Measurements from ENCODE around the gene PRLR. TPM values are rescaled to one million over a fixed set of nuclear protein-coding genes. Genes with fewer than 3 reads are reported as not detected.

PRLR gene
- total and polyA plus RNA-seq, 2 experiments from 2014 or later, result 21.8 to 99.8 TPM

- Histone ChIP-seq H3K4me3 (no peak overlapping the region), H3K4me1 (ENCODE audit: insufficient read depth) (peaks cover 22% of the 10 kb centered on the region), H3K36me3 (replicated peaks; ENCODE audit: insufficient read depth, low read depth) (no peaks in the 10 kb centered on the region), H3K27ac (peak overlapping the region; percentile 39), H4K20me1 (ENCODE audit: insufficient read depth, poor library complexity, severe bottlenecking) (no peaks in the 10 kb centered on the region), H3K4me2 (peak overlapping the region; percentile 51), H3K79me2 (peaks cover 23% of the 10 kb centered on the region), H2AFZ (no peak overlapping the region), H3K27me3 (no peaks in the 10 kb centered on the region), H3K9me3 (ENCODE audit: low read depth) (no peaks in the 10 kb centered on the region), H3K9me2 (replicated peaks; ENCODE audit: insufficient read depth) (no peaks in the 10 kb centered on the region)
- no peak for DNase-seq (ENCODE audit: low spot score)
- WGBS (ENCODE audit: low lambda C conversion rate, missing lambda C conversion rate), result 57% methylated on average over 9 of the region's 9 CpGs
- TF ChIP-seq, protein P1, sequence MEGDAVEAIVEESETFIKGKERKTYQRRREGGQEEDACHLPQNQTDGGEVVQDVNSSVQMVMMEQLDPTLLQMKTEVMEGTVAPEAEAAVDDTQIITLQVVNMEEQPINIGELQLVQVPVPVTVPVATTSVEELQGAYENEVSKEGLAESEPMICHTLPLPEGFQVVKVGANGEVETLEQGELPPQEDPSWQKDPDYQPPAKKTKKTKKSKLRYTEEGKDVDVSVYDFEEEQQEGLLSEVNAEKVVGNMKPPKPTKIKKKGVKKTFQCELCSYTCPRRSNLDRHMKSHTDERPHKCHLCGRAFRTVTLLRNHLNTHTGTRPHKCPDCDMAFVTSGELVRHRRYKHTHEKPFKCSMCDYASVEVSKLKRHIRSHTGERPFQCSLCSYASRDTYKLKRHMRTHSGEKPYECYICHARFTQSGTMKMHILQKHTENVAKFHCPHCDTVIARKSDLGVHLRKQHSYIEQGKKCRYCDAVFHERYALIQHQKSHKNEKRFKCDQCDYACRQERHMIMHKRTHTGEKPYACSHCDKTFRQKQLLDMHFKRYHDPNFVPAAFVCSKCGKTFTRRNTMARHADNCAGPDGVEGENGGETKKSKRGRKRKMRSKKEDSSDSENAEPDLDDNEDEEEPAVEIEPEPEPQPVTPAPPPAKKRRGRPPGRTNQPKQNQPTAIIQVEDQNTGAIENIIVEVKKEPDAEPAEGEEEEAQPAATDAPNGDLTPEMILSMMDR (IDR thresholded peaks at IDR 0.05; ENCODE audit: poor library complexity), result no peak
- TF ChIP-seq EZH2 (IDR thresholded peaks at IDR 0.05; ENCODE audit: borderline replicate concordance), result no peak
- no peak for TF ChIP-seq EZH2phosphoT487 (IDR thresholded peaks at IDR 0.05; ENCODE audit: low read depth, severe bottlenecking, unreplicated experiment)
These were observed 95.0 kb downstream of the PRLR start for GRCh38 chr5:35135239-35135700.

GRCh38 chr5:35134278-35135030 lies 95.8 kb downstream of the PRLR start:
- DNase-seq (ENCODE audit: low spot score), result no peak
- 79% methylated on average over 9 of the region's 9 CpGs for WGBS (ENCODE audit: low lambda C conversion rate, missing lambda C conversion rate)
- Histone ChIP-seq H3K27ac (peak overlapping the region; percentile 39), H3K4me1 (ENCODE audit: insufficient read depth) (peaks cover 25% of the 10 kb centered on the region), H3K27me3 (no peaks in the 10 kb centered on the region), H3K4me2 (peak overlapping the region; percentile 51), H3K4me3 (no peak overlapping the region), H2AFZ (no peak overlapping the region), H3K79me2 (peaks cover 22% of the 10 kb centered on the region), H4K20me1 (ENCODE audit: insufficient read depth, poor library complexity, severe bottlenecking) (no peaks in the 10 kb centered on the region), H3K9me2 (replicated peaks; ENCODE audit: insufficient read depth) (no peaks in the 10 kb centered on the region), H3K9me3 (ENCODE audit: low read depth) (no peaks in the 10 kb centered on the region), H3K36me3 (replicated peaks; ENCODE audit: insufficient read depth, low read depth) (no peaks in the 10 kb centered on the region)
- TF ChIP-seq, protein P1 (IDR thresholded peaks at IDR 0.05; ENCODE audit: poor library complexity), result no peak
- TF ChIP-seq EZH2phosphoT487 (IDR thresholded peaks at IDR 0.05; ENCODE audit: low read depth, severe bottlenecking, unreplicated experiment) (no peak), EZH2 (IDR thresholded peaks at IDR 0.05; ENCODE audit: borderline replicate concordance) (no peak)

DNA sequence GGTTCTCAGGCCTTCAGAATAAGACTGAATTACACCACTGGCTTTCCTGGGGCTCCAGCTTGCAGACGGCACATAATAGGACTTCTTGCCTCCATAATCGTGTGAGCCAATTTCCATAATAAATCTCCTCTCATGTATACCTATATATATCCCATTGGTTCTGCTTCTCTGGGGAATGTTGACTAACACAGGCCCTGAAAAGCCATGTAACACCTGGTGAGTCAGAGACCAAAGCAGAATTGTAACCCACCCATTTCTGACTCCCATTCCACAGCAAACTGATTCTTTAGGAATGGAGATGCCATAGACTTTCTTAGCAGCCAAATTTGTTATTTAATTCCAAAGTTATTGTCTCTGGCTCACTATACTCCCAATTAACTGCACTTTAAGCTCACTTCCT lies 97.1 kb downstream of the PRLR start:
- 93% methylated on average over 2 of the region's 2 CpGs for WGBS (ENCODE audit: low lambda C conversion rate, missing lambda C conversion rate)
- H3K9me2 ChIP-seq (replicated peaks; ENCODE audit: insufficient read depth), result no peaks in the 10 kb centered on the region
- DNase-seq (ENCODE audit: low spot score), result no peak
- no peaks in the 10 kb centered on the region for H3K27me3 ChIP-seq
- peaks cover 28% of the 10 kb centered on the region for H3K4me1 ChIP-seq (ENCODE audit: insufficient read depth)
- H3K4me3 ChIP-seq, result no peak overlapping the region
- no peak overlapping the region for H3K4me2 ChIP-seq
- H4K20me1 ChIP-seq (ENCODE audit: insufficient read depth, poor library complexity, severe bottlenecking), result no peaks in the 10 kb centered on the region
- no peak overlapping the region for H2AFZ ChIP-seq
- H3K36me3 ChIP-seq (replicated peaks; ENCODE audit: insufficient read depth, low read depth), result no peaks in the 10 kb centered on the region
- no peak for TF ChIP-seq EZH2phosphoT487 (IDR thresholded peaks at IDR 0.05; ENCODE audit: low read depth, severe bottlenecking, unreplicated experiment)
- TF ChIP-seq EZH2 (IDR thresholded peaks at IDR 0.05; ENCODE audit: borderline replicate concordance), result no peak
- TF ChIP-seq, protein P1 (IDR thresholded peaks at IDR 0.05; ENCODE audit: poor library complexity), result no peak
- H3K79me2 ChIP-seq, result peaks cover 19% of the 10 kb centered on the region
- H3K9me3 ChIP-seq (ENCODE audit: low read depth), result no peaks in the 10 kb centered on the region
- no peak overlapping the region for H3K27ac ChIP-seq

Measured in hepatocyte (in vitro differentiated cells).